Measurements from ENCODE around the gene TTC21A. TPM values are rescaled to one million over a fixed set of nuclear protein-coding genes. Genes with fewer than 3 reads are reported as not detected.

The TTC21A gene
- total and polyA plus RNA-seq, 2 of the 13 experiments (the other 11 are each of a cell fraction or from before 2014, with no cell fraction given), result 0.31 to 1.5 TPM

- no peak for TF ChIP-seq FOXO4 (CRISPR knock-in tag; conservative IDR thresholded peaks at IDR 0.05)
These were observed 20.4 kb downstream of the TTC21A start (continued) for GRCh38 chr3:39127908-39128304.

- Histone ChIP-seq H3K4me2 (ENCODE audit: low read depth, low read length) (no peak overlapping the region), H3K4me1 (ENCODE audit: insufficient read depth, low read length) (peaks cover 13% of the 10 kb centered on the region), H3K79me2 (ENCODE audit: insufficient read depth, low read length) (no peaks in the 10 kb centered on the region), H3K4me3 (replicated peaks in 1 of 3; ENCODE audit: insufficient read depth in 1 of 3, low read depth in 2 of 3, low read length in 3 of 3) (no peak overlapping the region), H3K9ac (ENCODE audit: insufficient read depth, low read depth, low read length) (no peak overlapping the region), H2AFZ (ENCODE audit: low read length) (no peak overlapping the region), H4K20me1 (ENCODE audit: insufficient read depth, low read length) (no peaks in the 10 kb centered on the region; the same call in 1 of the 2 replicates), H3K9me3 (ENCODE audit: low read length) (no peaks in the 10 kb centered on the region), H3K36me3 (replicated peaks in 1 of 2; ENCODE audit: control insufficient read depth in 1 of 2, insufficient read depth in 2 of 2, low read length in 2 of 2) (no peaks in the 10 kb centered on the region), H3K27ac (ENCODE audit: extremely low read length, insufficient read depth, low read length) (no peak overlapping the region), H3K27me3 (ENCODE audit: control insufficient read depth in 1 of 2, insufficient read depth in 2 of 2, low read length in 2 of 2) (0 out of 5 replicates have a peak, but pooled peaks cover 0 to 1% of the 10 kb centered on the region in 2 experiments)
- no peak for DNase-seq (ENCODE audit: low spot score)
- intact Hi-C loops (cut with micrococcal nuclease; ENCODE audit: unreplicated experiment), result loop anchor here (5.0 kb wide), 1 partner anchor 78 kb away; no protein-coding TSS in a partner anchor
- WGBS (ENCODE audit: low lambda C conversion rate), result 67% methylated on average over 6 of the region's 7 CpGs
- FAIRE-seq, result no peak
- CTCF ChIA-PET (ENCODE audit: low intra/inter-chr PET ratio, low total read pairs), result no interaction called here
- no TSS peak for BruUV-seq (replicated peaks)
- in situ Hi-C loops (cut with HindIII; ENCODE audit: extremely low pct_ligation_motif_present, low pct_unique_long_range_greater_than_20kb), result loop anchor here (5.0 kb wide), 2 partner anchors 58 to 158 kb away; no protein-coding TSS in a partner anchor
- TF ChIP-seq ZNF75D (CRISPR knock-in tag; IDR thresholded peaks at IDR 0.05; ENCODE audit: borderline replicate concordance) (no peak), PPARG (CRISPR knock-in tag; conservative IDR thresholded peaks at IDR 0.05) (no peak), ZSCAN31 (CRISPR knock-in tag; IDR thresholded peaks at IDR 0.05; ENCODE audit: low read depth) (no peak), FOXJ3 (CRISPR knock-in tag; IDR thresholded peaks at IDR 0.05; ENCODE audit: borderline replicate concordance) (no peak), ZNF83 (CRISPR knock-in tag; IDR thresholded peaks at IDR 0.05; ENCODE audit: borderline replicate concordance) (no peak), NCOA2 (CRISPR knock-in tag; IDR thresholded peaks at IDR 0.05) (no peak), KDM1A (CRISPR knock-in tag; IDR thresholded peaks at IDR 0.05) (no peak), ZNF333 (CRISPR knock-in tag; IDR thresholded peaks at IDR 0.05; ENCODE audit: borderline replicate concordance) (no peak), ZNF556 (CRISPR knock-in tag; IDR thresholded peaks at IDR 0.05; ENCODE audit: borderline replicate concordance) (no peak), REST (IDR thresholded peaks at IDR 0.05; ENCODE audit: borderline replicate concordance in 1 of 2, low read depth in 1 of 2, low read length in 2 of 2) (no peak), ZNF296 (CRISPR knock-in tag; conservative IDR thresholded peaks at IDR 0.05) (no peak), TSC22D2 (CRISPR knock-in tag; IDR thresholded peaks at IDR 0.05; ENCODE audit: borderline replicate concordance) (no peak), ZNF652 (CRISPR knock-in tag; IDR thresholded peaks at IDR 0.05; ENCODE audit: borderline replicate concordance, low read depth) (no peak), NR2C2 (CRISPR knock-in tag; IDR thresholded peaks at IDR 0.05; ENCODE audit: borderline replicate concordance) (no peak), DPF2 (CRISPR knock-in tag; IDR thresholded peaks at IDR 0.05; ENCODE audit: borderline replicate concordance, low read depth) (no peak), NFYC (CRISPR knock-in tag; IDR thresholded peaks at IDR 0.05) (no peak)
- POLR2A ChIA-PET, result no interaction called here
- ATAC-seq, result no peak
These were observed 21.5 kb downstream of the TTC21A start for GRCh38 chr3:39128951-39129350.

Data from HepG2 (cell line).